NCI-H2081 treated with DMSO at 0.1 percent for 48 hours (cell line): ENCODE data around the gene LRRC40.

Source experiments
- DNase-seq: peaks from one replicate; lab custom pipeline; 2025; lab: John Stamatoyannopoulos, UW

LRRC40 gene

DNA sequence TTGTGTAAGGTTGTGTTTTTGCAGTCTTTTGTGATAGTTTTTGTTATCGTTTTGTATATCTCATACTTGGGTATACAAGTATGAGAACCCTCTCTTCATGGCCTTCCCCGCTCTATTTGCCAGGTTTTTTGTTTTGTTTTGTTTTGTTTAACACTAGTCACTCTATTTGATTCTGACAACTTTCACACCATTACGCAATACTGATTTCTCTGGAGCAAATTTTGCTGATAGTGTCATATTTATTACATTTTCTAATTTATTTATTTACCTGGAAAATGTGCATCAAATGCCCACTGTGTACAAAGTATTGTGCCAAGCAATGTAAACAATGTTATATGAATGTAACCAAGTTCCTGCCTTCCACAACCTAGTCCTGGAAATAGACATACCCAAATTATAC is 90.1 kb downstream of the LRRC40 start:
- DNase-seq = no peak

GRCh38 chr1:70112838-70113237 is 92.5 kb downstream of the LRRC40 start:
- no peak for DNase-seq

GRCh38 chr1:70109241-70109640 is 96.1 kb downstream of the LRRC40 start:
- no peak for DNase-seq

GRCh38 chr1:70103770-70104169 is 101.6 kb downstream of the LRRC40 start:
- no peak for DNase-seq

DNA sequence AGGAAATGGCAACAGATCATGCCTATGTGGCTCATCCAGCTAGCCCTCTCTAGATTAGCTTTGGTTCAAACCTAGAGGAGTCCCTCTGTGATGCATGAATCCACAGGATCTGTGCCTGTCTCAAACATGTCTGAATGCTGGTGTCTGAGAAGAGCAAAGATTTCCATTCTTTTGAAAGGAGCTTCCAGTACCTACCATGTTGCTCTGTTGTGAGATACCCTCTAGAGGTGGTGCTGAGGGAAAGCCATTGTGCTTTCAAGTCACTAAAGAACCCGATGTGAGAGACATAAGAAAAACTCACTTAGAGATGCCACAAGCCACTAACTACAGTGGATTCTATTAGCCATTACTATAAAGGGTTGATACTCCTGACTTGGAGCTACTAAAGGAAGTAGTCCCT is 103.6 kb downstream of the LRRC40 start:
- no peak for DNase-seq

GRCh38 chr1:70101231-70101630 is 104.1 kb downstream of the LRRC40 start:
- no peak for DNase-seq
